ENCODE results near the gene GPR31. TPM values are rescaled to one million over a fixed set of nuclear protein-coding genes. Genes with fewer than 3 reads are reported as not detected.

The GPR31 gene
- total and polyA plus RNA-seq, 2 of the 4 experiments (the other 2 are of a cell fraction): not detected

DNA sequence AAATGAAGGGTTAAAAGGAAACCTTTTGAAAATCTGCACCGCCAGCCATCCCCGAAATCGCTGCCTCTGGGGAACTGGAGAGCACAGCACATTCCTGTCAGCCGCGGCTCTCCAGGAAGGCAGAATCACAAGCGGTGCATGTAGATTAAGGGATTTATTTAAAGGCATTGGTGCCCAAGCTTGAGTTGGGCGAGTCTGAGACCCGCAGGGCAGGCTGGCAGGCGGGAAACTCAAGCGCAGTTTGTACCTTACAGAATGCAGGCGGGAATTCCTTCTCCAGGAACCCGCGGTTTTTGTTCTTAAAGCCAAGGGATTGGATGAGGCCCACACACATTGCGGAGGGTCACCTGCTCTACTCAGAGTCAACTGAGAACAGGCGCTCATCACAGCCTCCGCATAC is 10.8 kb downstream of the GPR31 start:
- Histone ChIP-seq H3K4ac (ENCODE audit: low read depth, low read length) (no peak overlapping the region), H3K4me3 (ENCODE audit: insufficient read depth, low read depth, low read length) (no peak overlapping the region), H3K18ac (ENCODE audit: low read depth, low read length) (no peak overlapping the region), H3K4me2 (ENCODE audit: low read depth, low read length) (no peak overlapping the region), H4K20me1 (ENCODE audit: insufficient read depth, low read length) (no peaks in the 10 kb centered on the region), H3K27ac (ENCODE audit: insufficient read depth, low read length) (no peak overlapping the region), H2AK9ac (replicated peaks; ENCODE audit: low read depth, low read length, poor library complexity) (no peak overlapping the region), H3K36me3 (ENCODE audit: control insufficient read depth, insufficient read depth, low read length) (no peaks in the 10 kb centered on the region), H3K9me1 (ENCODE audit: insufficient read depth, low read length) (no peaks in the 10 kb centered on the region), H4K91ac (ENCODE audit: insufficient read depth, low read depth, low read length) (no peak overlapping the region), H3K4me1 (ENCODE audit: control insufficient read depth, insufficient read depth, low read length) (no peaks in the 10 kb centered on the region), H3K9me3 (ENCODE audit: control insufficient read depth, insufficient read depth, low read length) (peaks cover 19% of the 10 kb centered on the region), H3K79me1 (ENCODE audit: low read depth in 1 of 2, low read length in 2 of 2) (no peaks in the 10 kb centered on the region), H2BK120ac (ENCODE audit: low read depth, low read length) (no peak overlapping the region), H3K14ac (replicated peaks; ENCODE audit: low read depth, low read length) (no peak overlapping the region), H3K9ac (ENCODE audit: low read depth, low read length) (no peak overlapping the region), H2AFZ (replicated peaks; ENCODE audit: low read length, poor library complexity) (no peak overlapping the region), H4K5ac (ENCODE audit: low read depth, low read length) (no peak overlapping the region), H2BK20ac (ENCODE audit: low read depth, low read length) (no peak overlapping the region), H2BK15ac (ENCODE audit: low read depth, low read length) (no peak overlapping the region), H2BK5ac (ENCODE audit: low read depth, low read length, poor library complexity, severe bottlenecking) (no peak overlapping the region), H2AK5ac (ENCODE audit: low read depth, low read length) (no peak overlapping the region), H4K8ac (ENCODE audit: low read depth in 2 of 2, low read length in 2 of 2) (no peak overlapping the region), H3K27me3 (ENCODE audit: control insufficient read depth, insufficient read depth, low read length) (no peaks in the 10 kb centered on the region), H3K56ac (ENCODE audit: extremely low read depth, insufficient read depth, low read length) (no peak overlapping the region), H3K23ac (ENCODE audit: low read depth, low read length) (no peak overlapping the region)
- TF ChIP-seq RAD21 (IDR thresholded peaks at IDR 0.05; ENCODE audit: low read length) (no peak), POLR2A (IDR thresholded peaks at IDR 0.05; ENCODE audit: low read depth, low read length) (no peak), MAZ (IDR thresholded peaks at IDR 0.05; ENCODE audit: borderline replicate concordance, low read depth, low read length) (no peak), MXI1 (IDR thresholded peaks at IDR 0.05; ENCODE audit: borderline replicate concordance, low read depth, low read length) (no peak), NFE2L2 (IDR thresholded peaks at IDR 0.05; ENCODE audit: low read depth, low read length) (no peak)
- DNase-seq: no peak
- no TSS peak for BruUV-seq (replicated peaks)
- POLR2A ChIA-PET (ENCODE audit: unreplicated experiment): no interaction called here
- no peak for ATAC-seq (ENCODE audit: low read depth)
- CTCF ChIA-PET: no interaction called here
- in situ Hi-C loops (cut with MboI; ENCODE audit: low sequenced_read_pairs): no loop called here
- whole genome bisulfite sequencing, 2 experiments (ENCODE audit: extremely low coverage in 2 of 2, insufficient read length in 1 of 2): 27% methylated on average over 6 of the region's 16 CpGs; no CpG with 5 or more reads in 1 of the 2 experiments
- intact Hi-C loops (cut with micrococcal nuclease): no loop called here
- dilution Hi-C loops (cut with HindIII; ENCODE audit: low sequenced_read_pairs, unreplicated experiment): no loop called here
